GF-D8 (cell line): ENCODE measurements around the gene SHBG.
"Not testable (repeated sequence)": the region's sequence is repeated elsewhere in the genome, so short reads cannot be mapped to it uniquely, and the experiment has no call there.

Experiments
- DNase-seq: peaks from one replicate; lab custom pipeline; 2025; lab: John Stamatoyannopoulos, UW

SHBG gene

GRCh38 chr17:7611635-7612293 lies 18.2 kb upstream of the SHBG start:
- no peak for DNase-seq

GRCh38 chr17:7612294-7612640 lies 17.7 kb upstream of the SHBG start:
- no peak for DNase-seq

GRCh38 chr17:7613769-7614424 lies 16.0 kb upstream of the SHBG start:
- DNase-seq = no peak

GRCh38 chr17:7614425-7615264 lies 15.3 kb upstream of the SHBG start, which contains the start of gene FXR2:
FXR2 (minus strand) TSS chr17:7614897; CDS start chr17:7614532, 365 bp downstream.
- DNase-seq = peak; percentile 98

- DNase-seq = no peak
These were observed 14.6 kb upstream of the SHBG start for GRCh38 chr17:7615265-7615747.

GRCh38 chr17:7618608-7619007 lies 11.3 kb upstream of the SHBG start:
- no peak for DNase-seq

- DNase-seq = no peak
These were observed 9.1 kb upstream of the SHBG start for GRCh38 chr17:7620835-7621234.

GRCh38 chr17:7623661-7624060 lies 6.3 kb upstream of the SHBG start:
- DNase-seq = no peak

- DNase-seq = not testable (repeated sequence)
These were observed 4.2 kb upstream of the SHBG start for GRCh38 chr17:7625749-7626148.

GRCh38 chr17:7626307-7626706 lies 3.6 kb upstream of the SHBG start:
- DNase-seq = no peak

- DNase-seq = no peak
These were observed 3.0 kb upstream of the SHBG start for GRCh38 chr17:7626956-7627249.

GRCh38 chr17:7627250-7628121 lies 2.4 kb upstream of the SHBG start, which contains the start of gene SAT2:
SAT2 (minus strand) TSS chr17:7627821; CDS start chr17:7627635, 186 bp downstream.
- DNase-seq = peak; percentile 64

- DNase-seq = no peak
These were observed 1.8 kb downstream of the SHBG start for GRCh38 chr17:7631398-7632380.

- no peak for DNase-seq
These were observed 2.6 kb downstream of the SHBG start for GRCh38 chr17:7632492-7632894.

- DNase-seq = no peak
These were observed 3.2 kb downstream of the SHBG start for GRCh38 chr17:7633093-7633492.

GRCh38 chr17:7634384-7634783 lies 4.4 kb downstream of the SHBG start:
- no peak for DNase-seq

GRCh38 chr17:7636163-7636562 lies 6.2 kb downstream of the SHBG start:
- no peak for DNase-seq

GRCh38 chr17:7640783-7641182 lies 10.8 kb downstream of the SHBG start:
- no peak for DNase-seq

GRCh38 chr17:7641635-7642034 lies 11.7 kb downstream of the SHBG start:
- DNase-seq = not testable (repeated sequence)

- peak; percentile 19 for DNase-seq
These were observed 14.8 kb downstream of the SHBG start for GRCh38 chr17:7644775-7645174.

- DNase-seq = no peak
These were observed 16.5 kb downstream of the SHBG start for GRCh38 chr17:7646457-7646856.
